Measurements from ENCODE around the gene BAHCC1.
A peak's percentile ranks its signal among the peaks of the same experiment; 100 is the strongest.

Gene BAHCC1

DNA sequence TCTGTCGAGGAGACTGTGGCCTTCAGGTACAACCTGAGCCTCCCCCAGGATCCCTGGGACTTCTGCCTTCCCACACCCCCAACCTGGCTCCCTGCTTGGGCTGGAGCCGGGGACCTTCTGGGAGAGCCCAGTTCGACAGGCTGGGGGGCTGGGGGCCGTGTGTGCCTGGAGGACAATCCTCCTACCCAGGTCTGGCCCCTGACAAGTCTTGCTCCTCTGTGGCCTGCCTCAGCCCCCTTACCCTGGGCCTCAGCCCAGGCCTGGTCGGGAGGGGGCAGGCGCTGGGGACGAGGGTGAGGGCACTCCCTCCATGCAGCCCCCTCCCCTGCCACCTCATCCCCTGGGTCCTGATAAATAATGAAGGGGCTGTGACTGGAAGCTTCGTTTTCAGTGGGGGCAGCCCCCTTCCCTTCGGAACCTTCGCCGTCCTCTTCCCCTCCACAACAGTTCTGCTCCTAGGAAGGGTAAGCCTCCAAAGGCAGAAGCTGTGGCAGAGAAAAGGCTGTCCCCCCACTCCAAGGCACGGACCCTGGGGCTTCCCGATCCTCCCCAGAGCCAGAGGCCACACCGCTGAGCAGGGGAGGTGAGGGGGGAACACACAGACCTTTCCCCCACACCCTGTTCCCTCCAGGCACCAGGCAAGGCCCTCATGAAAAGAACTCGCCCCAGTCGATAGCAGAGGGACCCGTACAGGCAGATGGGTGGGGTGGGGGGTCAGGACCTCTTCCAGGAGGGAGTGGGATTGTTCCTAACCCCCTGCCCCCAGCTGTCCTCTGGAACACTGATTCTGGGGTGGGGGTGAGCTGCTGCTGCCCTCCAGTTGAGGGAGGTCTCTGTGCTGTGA is 5.0 kb upstream of the BAHCC1 start:
- Histone ChIP-seq H3K9ac (ENCODE audit: low read length) (peak overlapping the region; percentile 95), H3K9me3 (ENCODE audit: control insufficient read depth, low read length) (no peaks in the 10 kb centered on the region), H3K27me3 (replicated peaks; ENCODE audit: control insufficient read depth, insufficient read depth, low read length) (no peaks in the 10 kb centered on the region), H3K36me3 (ENCODE audit: control insufficient read depth, insufficient read depth, low read length, severe bottlenecking) (no peaks in the 10 kb centered on the region), H3K4me3 (ENCODE audit: low read length) (peak overlapping the region; percentile 24), H3K4me1 (ENCODE audit: control insufficient read depth, insufficient read depth, low read length) (peaks cover 56% of the 10 kb centered on the region)
- no peak for DNase-seq (ENCODE audit: low read depth)

DNA sequence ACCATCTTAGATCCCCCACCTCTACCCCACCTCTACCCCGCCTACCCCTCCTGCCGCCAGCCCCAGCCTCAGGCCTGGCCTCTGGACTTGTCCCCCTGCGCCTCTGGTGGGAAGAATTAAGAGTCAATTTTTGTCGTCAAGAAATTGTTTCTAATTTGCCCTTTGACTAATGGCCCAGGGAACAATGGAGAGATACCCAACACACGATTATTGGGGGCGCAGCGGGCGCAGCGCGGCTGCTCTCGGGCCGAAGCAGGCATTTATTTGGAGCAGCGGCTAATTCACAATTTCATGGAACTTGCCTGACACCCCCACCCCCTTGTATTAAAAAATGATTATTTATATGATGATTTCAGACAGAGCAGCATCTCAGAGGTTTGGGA is 4.4 kb upstream of the BAHCC1 start:
- Histone ChIP-seq H3K9ac (ENCODE audit: low read length) (peak overlapping the region; percentile 20), H3K36me3 (ENCODE audit: control insufficient read depth, insufficient read depth, low read length, severe bottlenecking) (no peaks in the 10 kb centered on the region), H3K9me3 (ENCODE audit: control insufficient read depth, low read length) (no peaks in the 10 kb centered on the region), H3K27me3 (replicated peaks; ENCODE audit: control insufficient read depth, insufficient read depth, low read length) (no peaks in the 10 kb centered on the region), H3K4me1 (ENCODE audit: control insufficient read depth, insufficient read depth, low read length) (peaks cover 54% of the 10 kb centered on the region), H3K4me3 (ENCODE audit: low read length) (no peak overlapping the region)
- DNase-seq (ENCODE audit: low read depth): no peak

DNA sequence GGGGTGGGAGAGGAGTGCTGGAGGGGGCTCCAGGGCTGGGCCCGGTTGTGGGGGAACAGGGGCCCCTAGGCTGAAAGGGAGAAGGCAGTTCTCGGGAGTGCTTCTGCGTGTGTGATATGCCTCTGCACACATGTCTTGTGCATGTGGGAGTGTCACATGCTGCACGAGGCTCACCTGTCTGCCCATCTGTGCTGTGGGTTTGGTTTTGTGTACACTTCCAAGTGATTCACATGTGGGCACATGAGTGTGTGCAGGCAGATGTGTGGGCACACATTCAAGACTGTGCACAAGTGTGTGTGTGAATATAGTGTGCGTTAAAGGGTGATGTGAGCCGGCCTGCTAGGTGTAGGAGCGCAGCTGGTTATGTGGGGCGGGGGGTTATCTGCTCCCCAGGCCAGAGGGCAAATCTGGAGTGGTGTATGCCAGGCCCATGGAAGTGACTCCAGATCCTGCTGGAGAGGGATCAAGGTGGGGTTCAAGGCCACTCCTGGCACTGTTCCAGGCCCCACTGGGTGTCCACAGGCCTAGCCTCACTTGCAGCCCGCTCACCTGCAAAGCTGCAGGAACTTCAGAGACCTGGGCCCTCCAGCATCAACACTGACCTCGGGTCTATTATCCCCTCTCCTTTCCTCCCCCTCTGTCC is 3.8 kb upstream of the BAHCC1 start:
- H3K36me3 ChIP-seq (ENCODE audit: control insufficient read depth, insufficient read depth, low read length, severe bottlenecking): no peaks in the 10 kb centered on the region
- H3K9ac ChIP-seq (ENCODE audit: low read length): peak overlapping the region; percentile 86
- peaks cover 49% of the 10 kb centered on the region for H3K4me1 ChIP-seq (ENCODE audit: control insufficient read depth, insufficient read depth, low read length)
- no peak for DNase-seq (ENCODE audit: low read depth)
- H3K4me3 ChIP-seq (ENCODE audit: low read length): peak overlapping the region; percentile 90
- no peaks in the 10 kb centered on the region for H3K27me3 ChIP-seq (replicated peaks; ENCODE audit: control insufficient read depth, insufficient read depth, low read length)
- no peaks in the 10 kb centered on the region for H3K9me3 ChIP-seq (ENCODE audit: control insufficient read depth, low read length)

DNA sequence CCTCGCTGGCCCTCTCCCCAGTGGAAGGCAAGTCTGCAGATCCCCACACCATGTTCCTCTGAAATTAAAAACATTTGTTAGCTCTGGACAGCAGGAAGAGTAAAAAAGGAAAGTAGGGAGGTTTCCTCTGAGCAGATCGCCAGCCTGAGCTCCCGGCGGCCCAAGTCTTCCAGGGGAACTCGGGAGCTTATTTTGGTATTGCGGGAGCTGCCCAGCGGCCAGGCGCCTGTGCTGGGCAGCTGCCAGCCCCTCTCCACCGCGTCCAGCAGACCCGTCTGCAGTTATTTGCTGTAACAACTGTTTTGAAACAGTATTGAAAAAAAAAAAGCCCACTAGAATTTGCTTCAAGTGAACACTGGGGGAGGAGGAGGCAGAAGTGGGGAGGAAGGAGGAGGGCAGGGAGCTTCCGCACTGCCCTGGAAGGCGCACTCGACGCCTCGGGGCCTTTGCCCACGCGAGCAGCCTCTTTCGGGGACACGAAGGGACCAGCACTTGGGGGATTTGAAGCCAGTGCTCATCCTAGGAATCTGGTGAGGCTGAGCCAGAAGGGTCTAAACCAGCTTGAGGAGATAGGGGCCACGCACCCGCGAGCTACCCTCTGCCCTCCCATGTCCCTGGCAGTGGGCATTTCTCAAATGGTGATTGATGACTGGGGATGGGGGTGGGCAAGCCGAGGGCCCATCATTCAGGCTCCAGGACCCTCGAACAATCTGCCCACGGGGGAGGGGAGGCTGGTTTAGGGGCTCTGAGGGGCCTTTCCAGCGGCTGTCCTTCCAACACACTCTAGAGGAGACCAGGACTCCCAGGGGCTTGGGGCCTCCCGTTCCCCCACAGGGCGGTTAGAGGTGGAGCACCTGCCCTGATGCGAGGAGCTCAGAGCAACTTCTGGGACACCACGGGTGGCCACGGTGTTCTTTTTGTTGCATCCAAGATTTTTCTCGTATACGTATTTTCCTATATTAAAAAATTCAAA is 3.0 kb upstream of the BAHCC1 start:
- peak; percentile 71 for DNase-seq (ENCODE audit: low read depth)
- Histone ChIP-seq H3K27me3 (replicated peaks; ENCODE audit: control insufficient read depth, insufficient read depth, low read length) (no peaks in the 10 kb centered on the region), H3K9ac (ENCODE audit: low read length) (peak overlapping the region; percentile 86), H3K4me3 (ENCODE audit: low read length) (peak overlapping the region; percentile 90), H3K36me3 (ENCODE audit: control insufficient read depth, insufficient read depth, low read length, severe bottlenecking) (no peaks in the 10 kb centered on the region), H3K4me1 (ENCODE audit: control insufficient read depth, insufficient read depth, low read length) (peaks cover 47% of the 10 kb centered on the region), H3K9me3 (ENCODE audit: control insufficient read depth, low read length) (no peaks in the 10 kb centered on the region)

DNA sequence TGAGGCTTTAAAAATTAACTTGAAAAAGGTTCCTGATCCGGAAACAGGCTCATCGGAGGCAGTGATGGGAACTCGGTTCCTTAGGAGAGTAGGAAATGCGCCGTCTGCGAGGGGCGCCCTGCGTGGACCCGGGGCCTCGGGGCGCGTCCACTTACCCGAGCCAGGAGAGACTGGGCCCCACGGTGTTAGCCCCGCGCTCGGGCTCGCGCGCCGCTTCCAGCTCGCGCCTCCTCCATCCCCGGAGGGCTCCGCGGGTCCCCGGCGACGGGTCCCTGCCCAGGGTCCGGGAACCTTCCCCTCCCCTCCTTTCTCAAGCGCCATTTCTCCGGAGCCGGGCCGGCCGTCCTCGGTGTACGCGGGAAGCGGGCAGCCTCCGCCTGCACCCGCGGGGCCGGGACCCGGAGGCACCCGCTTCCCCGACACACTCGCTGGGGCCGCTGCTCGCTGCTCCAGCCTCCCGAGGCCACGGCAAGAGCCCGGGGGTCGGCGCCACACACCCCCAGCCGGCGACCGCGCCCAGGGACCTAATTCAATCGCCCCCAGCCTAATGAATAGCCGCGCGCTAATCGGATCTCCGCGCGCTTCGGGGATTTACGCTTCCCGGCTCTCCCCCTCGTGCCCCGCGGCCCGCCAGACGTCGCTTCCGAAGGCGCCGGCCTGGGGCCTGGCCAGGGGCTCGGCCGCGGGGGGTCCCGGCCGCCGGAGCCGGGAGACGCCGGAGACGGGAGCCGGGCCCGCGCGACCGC is 2.2 kb upstream of the BAHCC1 start:
- no peaks in the 10 kb centered on the region for H3K27me3 ChIP-seq (replicated peaks; ENCODE audit: control insufficient read depth, insufficient read depth, low read length)
- H3K9me3 ChIP-seq (ENCODE audit: control insufficient read depth, low read length): no peaks in the 10 kb centered on the region
- peaks cover 47% of the 10 kb centered on the region for H3K4me1 ChIP-seq (ENCODE audit: control insufficient read depth, insufficient read depth, low read length)
- peak overlapping the region; percentile 86 for H3K9ac ChIP-seq (ENCODE audit: low read length)
- peak; percentile 46 for DNase-seq (ENCODE audit: low read depth)
- H3K4me3 ChIP-seq (ENCODE audit: low read length): peak overlapping the region; percentile 90
- no peaks in the 10 kb centered on the region for H3K36me3 ChIP-seq (ENCODE audit: control insufficient read depth, insufficient read depth, low read length, severe bottlenecking)

DNA sequence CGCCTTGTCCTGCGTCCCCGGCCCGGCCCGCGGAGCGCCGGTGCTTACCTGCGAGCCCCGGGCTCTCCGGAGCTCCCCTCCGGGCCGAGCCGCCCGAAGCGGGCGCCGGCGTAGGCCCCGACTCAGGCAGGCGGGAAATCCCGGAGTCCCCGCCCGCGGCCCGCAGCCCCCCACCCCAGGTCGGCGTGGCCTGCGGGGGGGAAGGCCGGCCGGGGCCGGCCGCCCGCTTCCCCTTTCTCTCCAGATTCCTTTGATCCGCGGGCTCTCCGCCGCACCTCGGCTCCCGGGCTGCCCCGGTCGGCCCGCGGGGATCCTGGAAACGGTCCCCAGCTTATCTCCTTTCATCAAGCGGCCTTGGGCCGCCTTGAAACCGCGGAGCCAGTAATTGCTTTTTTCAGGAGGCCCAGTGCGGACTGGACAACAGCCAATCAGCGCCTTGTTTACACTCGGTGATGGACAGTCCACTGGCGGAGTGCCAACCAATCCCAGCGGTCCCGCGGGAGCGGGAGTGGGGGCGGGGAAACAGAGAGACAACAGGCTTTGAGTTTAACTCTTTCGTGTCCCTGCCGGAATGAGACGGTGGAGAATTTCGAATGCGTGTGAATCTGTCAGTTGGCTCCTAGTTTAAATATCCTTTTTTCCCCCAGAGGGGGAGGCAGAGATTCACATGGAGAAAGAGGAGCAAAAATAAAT is 1.4 kb upstream of the BAHCC1 start:
- peak; percentile 100 for DNase-seq (ENCODE audit: low read depth)
- H3K9ac ChIP-seq (ENCODE audit: low read length): peak overlapping the region; percentile 86
- H3K4me3 ChIP-seq (ENCODE audit: low read length): peak overlapping the region; percentile 90
- H3K36me3 ChIP-seq (ENCODE audit: control insufficient read depth, insufficient read depth, low read length, severe bottlenecking): no peaks in the 10 kb centered on the region
- H3K27me3 ChIP-seq (replicated peaks; ENCODE audit: control insufficient read depth, insufficient read depth, low read length): no peaks in the 10 kb centered on the region
- H3K4me1 ChIP-seq (ENCODE audit: control insufficient read depth, insufficient read depth, low read length): peaks cover 41% of the 10 kb centered on the region
- H3K9me3 ChIP-seq (ENCODE audit: control insufficient read depth, low read length): no peaks in the 10 kb centered on the region

DNA sequence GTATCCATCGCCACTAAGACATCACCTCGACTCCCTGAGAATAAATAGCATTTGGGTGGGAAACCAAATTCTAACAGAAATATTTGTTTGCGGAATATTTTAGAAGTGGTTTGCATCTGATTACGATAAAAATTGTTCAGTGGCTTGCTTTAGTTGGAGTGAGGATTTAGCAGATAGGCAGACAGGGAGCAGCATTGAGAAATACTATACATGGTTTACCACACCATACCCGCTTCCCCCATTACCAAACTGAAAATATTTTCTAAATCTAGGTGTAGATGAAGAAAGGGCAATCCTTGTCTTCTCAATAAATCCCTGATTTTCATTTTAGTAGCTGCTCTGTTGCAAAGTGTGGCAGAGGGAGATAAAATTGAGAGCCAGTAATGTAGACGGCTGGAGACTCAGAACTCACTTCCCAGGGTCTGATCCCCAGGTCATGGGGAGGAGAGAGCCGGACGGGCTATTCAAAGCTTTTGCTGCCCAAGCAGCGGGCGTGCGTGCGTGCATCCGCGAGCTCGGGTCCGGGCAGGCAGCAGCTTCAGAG is 808 bp upstream of the BAHCC1 start:
- peak; percentile 65 for DNase-seq (ENCODE audit: low read depth)
- Histone ChIP-seq H3K9ac (ENCODE audit: low read length) (peak overlapping the region; percentile 86), H3K9me3 (ENCODE audit: control insufficient read depth, low read length) (no peaks in the 10 kb centered on the region), H3K4me3 (ENCODE audit: low read length) (peak overlapping the region; percentile 90), H3K27me3 (replicated peaks; ENCODE audit: control insufficient read depth, insufficient read depth, low read length) (no peaks in the 10 kb centered on the region), H3K4me1 (ENCODE audit: control insufficient read depth, insufficient read depth, low read length) (peaks cover 35% of the 10 kb centered on the region), H3K36me3 (ENCODE audit: control insufficient read depth, insufficient read depth, low read length, severe bottlenecking) (no peaks in the 10 kb centered on the region)

DNA sequence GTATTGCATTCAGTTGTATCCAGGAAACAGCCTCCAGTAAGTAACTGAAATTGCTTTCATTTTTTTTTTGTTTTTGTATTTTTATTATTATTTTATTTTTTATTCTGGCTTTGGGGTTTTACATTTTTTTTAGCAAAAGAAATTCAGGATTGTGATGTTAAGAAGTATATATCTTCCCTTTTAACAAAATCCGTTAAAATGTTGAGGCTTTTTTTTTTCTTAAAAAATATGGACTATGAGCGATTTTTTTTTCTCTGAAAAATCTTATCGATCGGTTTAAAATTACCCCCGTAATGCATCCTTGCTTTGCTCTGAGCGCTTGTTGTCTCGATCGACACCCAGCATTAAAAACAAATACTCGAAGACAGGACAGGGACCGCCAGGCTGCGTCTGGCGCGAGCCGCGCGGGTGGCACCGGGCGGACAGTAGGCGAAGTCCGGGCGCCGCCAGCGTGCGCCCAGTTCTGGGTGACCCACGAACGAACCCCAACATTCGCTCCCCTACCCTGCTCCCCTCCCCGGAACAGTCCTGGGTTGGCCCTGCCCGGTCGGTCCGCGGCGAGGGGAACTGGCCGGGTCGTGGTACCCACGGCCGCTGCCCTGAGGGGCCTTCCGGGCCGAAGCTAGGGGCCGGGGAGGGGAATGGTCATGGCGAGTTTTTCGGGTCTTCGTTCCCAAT is 482 bp downstream of the BAHCC1 start:
- Histone ChIP-seq H3K9ac (ENCODE audit: low read length) (peak overlapping the region; percentile 97), H3K4me3 (ENCODE audit: low read length) (peak overlapping the region; percentile 90), H3K27me3 (replicated peaks; ENCODE audit: control insufficient read depth, insufficient read depth, low read length) (no peaks in the 10 kb centered on the region), H3K36me3 (ENCODE audit: control insufficient read depth, insufficient read depth, low read length, severe bottlenecking) (no peaks in the 10 kb centered on the region), H3K4me1 (ENCODE audit: control insufficient read depth, insufficient read depth, low read length) (peaks cover 30% of the 10 kb centered on the region), H3K9me3 (ENCODE audit: control insufficient read depth, low read length) (no peaks in the 10 kb centered on the region)
- DNase-seq (ENCODE audit: low read depth): no peak

DNA sequence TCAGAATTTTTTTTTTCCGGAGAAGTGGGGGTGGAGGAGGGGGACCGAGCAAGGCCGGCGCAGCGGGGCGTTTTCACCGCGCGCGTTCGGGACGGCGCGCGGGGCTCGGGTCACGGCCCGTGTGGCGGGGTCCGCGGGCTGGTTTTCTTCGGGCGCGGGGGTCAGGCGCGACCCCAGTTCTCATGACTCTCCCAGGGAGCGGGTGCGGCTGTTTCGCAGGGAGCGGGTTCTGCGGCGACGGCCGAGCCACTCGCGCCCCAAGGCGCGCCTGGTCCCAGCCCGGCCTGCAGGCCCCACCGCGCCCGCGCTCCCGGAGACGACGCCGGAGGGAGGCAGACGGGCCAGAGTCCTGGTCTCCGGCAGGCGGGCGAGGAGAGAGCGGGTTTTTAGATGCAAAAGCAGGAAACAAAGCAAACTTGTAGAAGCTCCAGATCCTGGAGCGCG is 1.0 kb downstream of the BAHCC1 start:
- H3K4me3 ChIP-seq (ENCODE audit: low read length): peak overlapping the region; percentile 90
- H3K36me3 ChIP-seq (ENCODE audit: control insufficient read depth, insufficient read depth, low read length, severe bottlenecking): no peaks in the 10 kb centered on the region
- no peak for DNase-seq (ENCODE audit: low read depth)
- peaks cover 34% of the 10 kb centered on the region for H3K4me1 ChIP-seq (ENCODE audit: control insufficient read depth, insufficient read depth, low read length)
- no peaks in the 10 kb centered on the region for H3K9me3 ChIP-seq (ENCODE audit: control insufficient read depth, low read length)
- H3K27me3 ChIP-seq (replicated peaks; ENCODE audit: control insufficient read depth, insufficient read depth, low read length): no peaks in the 10 kb centered on the region
- peak overlapping the region; percentile 97 for H3K9ac ChIP-seq (ENCODE audit: low read length)

All from adipocyte (in vitro differentiated cells).